Trophoblast cell (in vitro differentiated cells and primary cell): ENCODE data around the gene GOLGA1.

Source experiments
- DNase-seq, 2 donors: peaks; one replicate each; pipeline ENCODE4 v3.0.0-alpha.2; 2016
- H2AFZ ChIP-seq: 2 replicates; pipeline ENCODE4 v1.6.1; 2013; ENCODE audit warnings: low read length, moderate library complexity, mild to moderate bottlenecking; ENCODE audit not compliant: insufficient read depth, poor library complexity
- H2AK5ac ChIP-seq: 2 replicates; pipeline ENCODE4 v1.6.1; 2013; ENCODE audit warnings: mild to moderate bottlenecking, low read length
- H2BK120ac ChIP-seq: 2 replicates; pipeline ENCODE4 v1.6.1; 2013; ENCODE audit warnings: low read length, mild to moderate bottlenecking, moderate library complexity; ENCODE audit not compliant: insufficient read depth, poor library complexity
- H2BK12ac ChIP-seq: 2 replicates; pipeline ENCODE4 v1.6.1; 2013; ENCODE audit warnings: mild to moderate bottlenecking, low read length, moderate library complexity
- H2BK5ac ChIP-seq: 2 replicates; pipeline ENCODE4 v1.6.1; 2013; ENCODE audit warnings: low read length, low read depth, moderate library complexity, mild to moderate bottlenecking; ENCODE audit not compliant: poor library complexity
- H3K14ac ChIP-seq: 2 replicates; pipeline ENCODE4 v1.6.1; 2013; ENCODE audit warnings: mild to moderate bottlenecking, low read length
- H3K18ac ChIP-seq: 2 replicates; pipeline ENCODE4 v1.6.1; 2013; ENCODE audit warnings: mild to moderate bottlenecking, low read length
- H3K23ac ChIP-seq: 2 replicates; pipeline ENCODE4 v1.6.1; 2013; ENCODE audit warnings: low read length
- H3K27ac ChIP-seq: 2 replicates; pipeline ENCODE4 v1.5.1; 2013; ENCODE audit warnings: low read depth, mild to moderate bottlenecking, inconsistent platforms, low read length, moderate library complexity
- H3K27me3 ChIP-seq: 2 replicates; pipeline ENCODE4 v1.6.1; 2013; ENCODE audit warnings: inconsistent platforms, mild to moderate bottlenecking, low read length, moderate library complexity; ENCODE audit not compliant: insufficient read depth
- H3K36me3 ChIP-seq, 2 experiments: 1 replicate in 1 of 2; 2 replicates in 1 of 2; pipeline ENCODE4 v1.6.1; 2013; ENCODE audit warnings: low read length in 2 of 2, mild to moderate bottlenecking in 2 of 2, moderate library complexity in 1 of 2; ENCODE audit not compliant: insufficient read depth in 2 of 2, control insufficient read depth in 1 of 2
- H3K4ac ChIP-seq: 2 replicates; pipeline ENCODE4 v1.6.1; 2013; ENCODE audit warnings: low read depth, mild to moderate bottlenecking, low read length, moderate library complexity
- H3K4me1 ChIP-seq, 2 experiments: 1 replicate in 1 of 2; 2 replicates in 1 of 2; pipeline ENCODE4 v1.6.1; 2013; ENCODE audit warnings: low read length in 2 of 2, mild to moderate bottlenecking in 2 of 2, moderate library complexity in 1 of 2; ENCODE audit not compliant: insufficient read depth in 2 of 2, control insufficient read depth in 1 of 2
- H3K4me2 ChIP-seq: 2 replicates; pipeline ENCODE4 v1.6.1; 2013; ENCODE audit warnings: inconsistent platforms, mild to moderate bottlenecking, low read length, moderate library complexity
- H3K4me3 ChIP-seq: 2 replicates; pipeline ENCODE4 v1.5.1; 2013; ENCODE audit warnings: mild to moderate bottlenecking, low read depth, low read length, inconsistent platforms
- H3K79me1 ChIP-seq: one replicate; pipeline ENCODE4 v1.6.1; 2013; ENCODE audit warnings: low read length
- H3K79me2 ChIP-seq: 2 replicates; pipeline ENCODE4 v1.6.1; 2013; ENCODE audit warnings: low read length, mild to moderate bottlenecking; ENCODE audit not compliant: control insufficient read depth, insufficient read depth, poor library complexity
- H3K9ac ChIP-seq: 2 replicates; pipeline ENCODE4 v1.6.1; 2013; ENCODE audit warnings: mild to moderate bottlenecking, low read length
- H3K9me3 ChIP-seq: 2 replicates; pipeline ENCODE4 v1.6.1; 2013; ENCODE audit warnings: low read depth, mild to moderate bottlenecking, control low read depth, inconsistent platforms, low read length; ENCODE audit not compliant: insufficient read depth
- H4K12ac ChIP-seq: 2 replicates; pipeline ENCODE4 v1.6.1; 2013; ENCODE audit warnings: low read depth, mild to moderate bottlenecking, low read length, moderate library complexity
- H4K8ac ChIP-seq: 2 replicates; pipeline ENCODE4 v1.6.1; 2013; ENCODE audit warnings: low read depth, mild to moderate bottlenecking, low read length, moderate library complexity
- H4K91ac ChIP-seq: one replicate; pipeline ENCODE4 v1.6.1; 2013; ENCODE audit warnings: low read depth, mild to moderate bottlenecking, low read length, moderate library complexity
- WGBS: extraction: QIAGEN DNeasy Blood & Tissue Kit; methylation state at CpG from one replicate; pipeline ENCODE4 v1.1.7; 2013; ENCODE audit warnings: missing lambda C conversion rate; ENCODE audit not compliant: insufficient read length, insufficient coverage; ENCODE audit errors: extremely low coverage; 5-methylcytosine and 5-hydroxymethylcytosine counted together

The GOLGA1 gene

DNA sequence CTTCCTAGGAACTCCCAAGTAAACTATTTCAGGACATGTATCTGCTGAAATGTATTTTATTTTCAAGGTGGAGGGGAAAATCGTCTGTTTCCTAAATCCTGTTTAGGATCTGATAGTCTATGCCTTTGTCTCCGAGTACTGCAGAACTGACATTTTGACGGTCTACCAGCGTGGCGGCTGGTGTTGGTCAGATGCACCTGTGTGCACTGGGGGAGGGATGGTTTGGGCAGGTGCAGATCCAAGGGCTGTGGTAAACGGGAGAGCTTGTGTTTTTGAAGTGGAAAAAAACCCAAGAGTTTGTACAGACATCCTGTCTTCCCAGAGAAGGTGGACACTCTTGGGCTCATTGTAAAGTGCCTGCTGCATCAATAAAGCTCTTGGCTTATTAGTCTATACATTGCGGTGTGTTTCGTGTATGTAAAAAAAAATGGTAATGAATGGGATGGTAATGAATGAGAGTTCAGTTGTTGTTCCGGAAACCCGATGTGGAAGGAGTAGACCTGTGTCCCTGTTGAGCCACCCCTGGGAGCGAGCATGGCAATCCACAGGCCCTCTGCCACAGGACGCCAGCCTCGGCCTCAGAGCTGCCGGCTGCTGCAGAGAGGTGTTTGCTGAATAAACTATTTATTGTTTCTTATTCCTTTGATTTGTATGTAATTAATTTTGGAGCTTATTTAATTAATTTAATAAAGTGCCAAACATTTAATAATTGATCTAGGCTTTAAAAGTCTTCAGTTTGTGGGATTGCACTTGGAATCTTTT lies 63.7 kb downstream of the GOLGA1 start:
- no peaks in the 10 kb centered on the region for H3K79me1 ChIP-seq
- H2BK12ac ChIP-seq: no peak overlapping the region
- H3K9ac ChIP-seq: no peak overlapping the region
- 100% methylated on average over 4 of the region's 14 CpGs for WGBS
- peaks cover 5% of the 10 kb centered on the region for H3K9me3 ChIP-seq
- H2AK5ac ChIP-seq: no peak overlapping the region
- peaks cover 2 to 3% of the 10 kb centered on the region in 2 experiments for H3K4me1 ChIP-seq
- no peak overlapping the region for H4K12ac ChIP-seq
- H3K18ac ChIP-seq: no peak overlapping the region
- H3K23ac ChIP-seq: no peak overlapping the region
- no peak for DNase-seq
- no peak overlapping the region for H3K14ac ChIP-seq
- no peak overlapping the region for H3K4me3 ChIP-seq
- H3K79me2 ChIP-seq: no peaks in the 10 kb centered on the region
- H3K36me3 ChIP-seq: peaks cover 55 to 76% of the 10 kb centered on the region in 2 experiments
- no peak overlapping the region for H3K27ac ChIP-seq
- H4K91ac ChIP-seq: no peak overlapping the region
- H2BK120ac ChIP-seq: no peak overlapping the region
- H3K4ac ChIP-seq: no peak overlapping the region
- no peaks in the 10 kb centered on the region for H3K27me3 ChIP-seq
- H4K8ac ChIP-seq: no peak overlapping the region
- H3K4me2 ChIP-seq: no peak overlapping the region
- no peak overlapping the region for H2AFZ ChIP-seq
- H2BK5ac ChIP-seq: no peak overlapping the region

DNA sequence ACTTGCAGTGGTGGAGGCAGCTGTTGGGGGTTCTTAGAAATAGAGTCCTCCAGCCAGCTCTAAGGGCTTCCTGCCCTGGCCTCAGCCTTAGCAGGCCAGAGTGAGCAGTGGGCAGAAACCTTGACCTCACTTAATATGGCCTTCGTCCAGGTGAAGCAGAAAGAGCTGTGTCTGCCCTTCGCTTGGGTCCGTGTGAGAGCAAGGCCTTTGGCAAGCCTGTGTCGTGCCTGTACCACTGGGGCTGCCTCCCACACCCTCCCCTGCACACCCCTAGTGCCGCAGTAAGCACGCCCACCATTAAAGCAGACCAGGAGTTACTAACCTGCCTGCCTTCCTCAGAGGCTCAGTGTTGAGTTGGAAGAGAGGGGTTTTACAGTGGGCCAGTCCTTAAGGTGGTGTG lies 65.4 kb downstream of the GOLGA1 start:
- H3K9me3 ChIP-seq: peaks cover 5% of the 10 kb centered on the region
- H3K14ac ChIP-seq: no peak overlapping the region
- no peak overlapping the region for H2AFZ ChIP-seq
- H2BK12ac ChIP-seq: no peak overlapping the region
- peaks cover 6 to 7% of the 10 kb centered on the region in 2 experiments for H3K4me1 ChIP-seq
- no peak overlapping the region for H2BK120ac ChIP-seq
- peaks cover 50 to 70% of the 10 kb centered on the region in 2 experiments for H3K36me3 ChIP-seq
- no peak overlapping the region for H4K8ac ChIP-seq
- no peak for DNase-seq
- no peak overlapping the region for H3K4me2 ChIP-seq
- no peak overlapping the region for H2AK5ac ChIP-seq
- peaks cover 5% of the 10 kb centered on the region for H3K79me2 ChIP-seq
- no CpG with 5 or more reads among the region's 6 CpGs for WGBS
- H2BK5ac ChIP-seq: no peak overlapping the region
- H3K9ac ChIP-seq: no peak overlapping the region
- no peak overlapping the region for H3K4me3 ChIP-seq
- no peak overlapping the region for H4K91ac ChIP-seq
- no peak overlapping the region for H3K23ac ChIP-seq
- H3K79me1 ChIP-seq: peaks cover 1% of the 10 kb centered on the region
- no peak overlapping the region for H3K27ac ChIP-seq
- no peak overlapping the region for H4K12ac ChIP-seq
- H3K27me3 ChIP-seq: no peaks in the 10 kb centered on the region
- no peak overlapping the region for H3K18ac ChIP-seq
- no peak overlapping the region for H3K4ac ChIP-seq

DNA sequence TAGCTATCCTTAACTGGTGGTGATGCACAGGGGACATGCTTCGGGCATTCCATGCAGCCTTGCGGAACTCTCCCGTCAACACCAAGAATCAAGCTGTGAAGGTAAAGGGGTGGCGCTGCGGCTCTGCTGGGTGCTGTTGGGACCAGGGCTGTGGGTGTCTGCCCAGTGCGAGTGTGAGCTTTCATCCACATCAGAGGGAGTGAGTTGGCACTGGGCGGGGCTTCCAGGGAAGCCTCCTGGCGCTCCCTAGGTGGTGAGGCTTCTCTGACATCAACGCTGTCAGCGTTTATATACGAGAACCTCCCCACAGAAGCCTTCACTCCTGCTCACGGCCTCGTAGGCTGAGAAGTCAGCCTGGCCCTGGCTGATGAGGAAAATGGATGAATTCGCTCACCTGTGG lies 67.2 kb downstream of the GOLGA1 start:
- Histone ChIP-seq H4K91ac (no peak overlapping the region), H4K12ac (no peak overlapping the region), H3K4me3 (peak overlapping the region; percentile 33), H2BK12ac (no peak overlapping the region), H2BK5ac (no peak overlapping the region), H3K79me2 (peaks cover 21% of the 10 kb centered on the region), H3K14ac (no peak overlapping the region), H3K36me3 (peaks cover 43 to 58% of the 10 kb centered on the region in 2 experiments), H3K9me3 (peaks cover 3% of the 10 kb centered on the region), H4K8ac (no peak overlapping the region), H3K4me2 (no peak overlapping the region), H2AK5ac (no peak overlapping the region), H2BK120ac (no peak overlapping the region), H3K9ac (no peak overlapping the region), H3K4me1 (peaks cover 9 to 10% of the 10 kb centered on the region in 2 experiments), H3K79me1 (peaks cover 14% of the 10 kb centered on the region), H3K27ac (no peak overlapping the region), H3K4ac (no peak overlapping the region), H3K23ac (no peak overlapping the region), H2AFZ (no peak overlapping the region), H3K18ac (peak overlapping the region; percentile 7), H3K27me3 (no peaks in the 10 kb centered on the region)
- no CpG with 5 or more reads among the region's 14 CpGs for WGBS
- no peak for DNase-seq

DNA sequence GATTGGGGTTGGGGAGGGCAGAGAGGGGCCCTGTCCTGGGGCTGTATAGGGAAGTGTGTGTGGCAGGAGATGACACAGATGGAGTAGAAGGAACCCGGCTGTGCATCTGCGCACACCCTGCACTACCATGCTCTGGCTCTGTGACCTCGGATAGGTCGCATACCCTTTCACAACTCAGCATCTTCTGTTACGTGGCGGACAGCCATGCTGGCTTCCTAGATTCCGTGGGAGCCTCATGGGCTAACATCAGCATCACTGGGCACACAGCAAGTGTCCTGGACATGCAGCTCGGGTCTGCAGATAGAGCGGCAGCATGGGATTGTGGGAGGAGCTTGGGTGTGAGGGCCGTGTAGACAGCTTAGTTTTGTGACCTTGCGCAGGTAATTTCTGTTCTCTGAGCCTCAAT lies 69.7 kb downstream of the GOLGA1 start:
- no peak overlapping the region for H4K8ac ChIP-seq

More for the DNA sequence above, 69.7 kb downstream of the GOLGA1 start:
- H3K36me3 ChIP-seq: peaks cover 29 to 41% of the 10 kb centered on the region in 2 experiments
- no peak overlapping the region for H3K9ac ChIP-seq
- no peak overlapping the region for H3K4me2 ChIP-seq
- no peak overlapping the region for H3K4me3 ChIP-seq
- WGBS: no CpG with 5 or more reads among the region's 11 CpGs
- no peak overlapping the region for H2AK5ac ChIP-seq
- peak overlapping the region; percentile 35 for H3K23ac ChIP-seq
- DNase-seq: peak in 1 of 2 donors; percentile 51
- no peak overlapping the region for H2AFZ ChIP-seq
- no peak overlapping the region for H4K12ac ChIP-seq
- no peak overlapping the region for H2BK5ac ChIP-seq
- no peak overlapping the region for H3K18ac ChIP-seq
- H3K14ac ChIP-seq: no peak overlapping the region
- H2BK120ac ChIP-seq: no peak overlapping the region
- peaks cover 18% of the 10 kb centered on the region for H3K79me1 ChIP-seq
- H3K27me3 ChIP-seq: no peaks in the 10 kb centered on the region
- H3K4me1 ChIP-seq: peaks cover 10 to 13% of the 10 kb centered on the region in 2 experiments
- peaks cover 3% of the 10 kb centered on the region for H3K9me3 ChIP-seq
- H3K79me2 ChIP-seq: peaks cover 26% of the 10 kb centered on the region
- no peak overlapping the region for H3K27ac ChIP-seq
- no peak overlapping the region for H4K91ac ChIP-seq
- H2BK12ac ChIP-seq: no peak overlapping the region
- H3K4ac ChIP-seq: peak overlapping the region; percentile 6
